Measurements from ENCODE around the gene DHRS2.

DHRS2 gene

GRCh38 chr14:23646648-23647549, 10.7 kb downstream of the DHRS2 start:
- no peak for TF ChIP-seq CTCF (IDR thresholded peaks at IDR 0.05; ENCODE audit: low read depth, low read length)
- H3K4me3 ChIP-seq (ENCODE audit: low read depth, low read length) = no peak overlapping the region

- TF ChIP-seq CTCF (IDR thresholded peaks at IDR 0.05; ENCODE audit: low read depth, low read length) = no peak
- no peak overlapping the region for H3K4me3 ChIP-seq (ENCODE audit: low read depth, low read length)
These were observed 11.5 kb downstream of the DHRS2 start for GRCh38 chr14:23647619-23648018.

- TF ChIP-seq CTCF (IDR thresholded peaks at IDR 0.05; ENCODE audit: low read depth, low read length) = no peak
These were observed 12.7 kb downstream of the DHRS2 start for GRCh38 chr14:23648764-23649460.

DNA sequence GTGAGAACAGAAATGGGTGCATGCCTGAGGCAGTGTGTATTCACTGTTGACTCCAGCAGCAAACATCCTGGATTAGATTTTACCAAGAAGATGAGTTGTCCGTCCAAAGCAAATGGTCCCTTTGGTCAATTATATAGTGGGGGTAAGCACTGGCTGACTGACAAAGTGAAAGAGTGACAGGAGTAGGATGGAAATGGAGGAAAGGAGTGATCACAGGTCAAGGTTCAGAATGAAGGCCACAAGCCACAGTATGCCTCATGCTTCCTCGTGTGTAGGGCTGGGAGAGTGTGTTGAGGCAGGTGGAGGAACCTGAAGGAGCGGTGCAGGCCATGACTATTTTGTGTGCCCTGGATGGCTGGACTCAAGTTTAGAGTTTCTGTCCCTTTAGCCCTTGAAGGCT, 14.3 kb downstream of the DHRS2 start:
- H3K4me3 ChIP-seq (ENCODE audit: low read depth, low read length) = no peak overlapping the region
- no peak for TF ChIP-seq CTCF (IDR thresholded peaks at IDR 0.05; ENCODE audit: low read depth, low read length)

More at GRCh38 chr14:23648764-23649460, 12.7 kb downstream of the DHRS2 start:
- H3K4me3 ChIP-seq (ENCODE audit: low read depth, low read length) = no peak overlapping the region

DNA sequence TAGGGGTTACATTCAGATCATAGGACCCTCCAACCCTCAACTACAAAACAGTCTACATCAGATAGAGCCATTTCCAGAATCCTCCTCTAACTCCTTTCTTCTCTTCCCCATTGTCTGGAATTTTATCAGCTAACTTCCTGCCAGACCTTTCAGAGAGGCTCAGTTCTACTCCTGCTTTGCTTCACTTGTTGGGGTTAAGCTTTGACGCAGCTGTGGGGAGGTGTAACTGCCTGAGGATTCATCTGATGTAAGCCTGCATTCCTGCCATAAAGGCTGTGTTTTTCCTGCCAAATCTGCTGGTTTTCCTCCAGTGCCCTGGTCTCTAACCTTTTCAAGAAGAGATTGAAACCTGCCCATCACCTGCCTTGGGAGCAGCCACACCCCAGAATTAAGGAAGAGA, 16.9 kb downstream of the DHRS2 start:
- H3K4me3 ChIP-seq (ENCODE audit: low read depth, low read length) = no peak overlapping the region
- no peak for TF ChIP-seq CTCF (IDR thresholded peaks at IDR 0.05; ENCODE audit: low read depth, low read length)

DNA sequence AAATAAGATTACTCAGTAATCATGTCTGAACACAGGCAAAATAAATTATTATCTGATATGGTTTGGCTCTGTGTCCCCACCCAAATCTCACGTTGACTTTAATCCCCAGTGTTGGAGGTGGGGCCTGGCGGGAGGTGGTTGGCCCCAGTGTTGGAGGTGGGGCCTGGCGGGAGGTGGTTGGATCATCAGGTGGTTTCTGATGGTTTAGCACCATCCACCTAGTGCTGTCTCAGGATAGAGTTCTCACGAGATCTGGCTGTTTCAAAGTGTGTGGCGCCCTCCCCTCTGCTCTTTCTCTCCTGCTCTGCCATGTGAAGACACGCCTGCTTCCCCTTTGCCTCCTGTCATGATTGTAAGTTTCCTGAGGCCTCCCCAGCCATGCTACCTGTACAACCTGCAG, 18.1 kb downstream of the DHRS2 start:
- no peak overlapping the region for H3K4me3 ChIP-seq (ENCODE audit: low read depth, low read length)
- TF ChIP-seq CTCF (IDR thresholded peaks at IDR 0.05; ENCODE audit: low read depth, low read length) = no peak

DNA sequence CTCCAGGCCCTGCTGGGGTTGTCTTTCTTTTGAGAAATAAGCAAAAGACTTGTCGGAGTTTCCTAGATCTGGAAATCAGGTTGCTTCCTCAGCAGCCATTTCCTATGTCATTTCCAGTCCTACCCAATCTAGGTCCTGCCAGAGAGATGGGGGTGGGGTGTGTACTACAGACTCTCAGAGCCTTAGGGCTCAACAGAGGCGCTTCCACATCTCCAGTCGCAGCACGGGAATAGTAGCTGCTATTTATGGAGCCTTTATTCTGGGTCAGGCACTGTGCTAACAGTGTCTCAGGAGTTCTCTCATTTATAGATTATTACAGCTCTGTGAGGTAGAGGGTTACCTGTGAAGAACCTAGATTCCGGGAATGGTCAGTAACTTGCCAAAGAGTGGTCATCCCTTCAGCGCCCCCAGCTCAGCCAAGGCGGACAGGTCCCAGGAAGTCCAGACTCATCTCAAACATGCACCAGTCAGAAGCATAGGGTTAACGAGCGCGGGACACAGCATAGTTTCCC, 21.9 kb downstream of the DHRS2 start:
- no peak overlapping the region for H3K4me3 ChIP-seq (ENCODE audit: low read depth, low read length)
- TF ChIP-seq CTCF (IDR thresholded peaks at IDR 0.05; ENCODE audit: low read depth, low read length) = no peak

Data from WI38 (cell line).